Hepatocyte (in vitro differentiated cells): Measurements from ENCODE around the gene PLCD3. TPM values are rescaled to one million over a fixed set of nuclear protein-coding genes. Genes with fewer than 3 reads are reported as not detected.
A peak's percentile ranks its signal among the peaks of the same experiment; 100 is the strongest.

Experiments used
- DNase-seq: peaks from one replicate; pipeline ENCODE4 v3.0.0-alpha.2; 2016; ENCODE audit warnings: low spot score
- H2AFZ ChIP-seq: fragments of 200-600 bp; sonication (generic); 2 replicates; pipeline ENCODE4 v1.6.0; 2016; ENCODE audit warnings: antibody characterized with exemption, mild to moderate bottlenecking
- H3K27ac ChIP-seq: fragments of 200-600 bp; sonication (generic); 2 replicates; pipeline ENCODE4 v1.5.1; 2016; ENCODE audit warnings: mild to moderate bottlenecking
- H3K27me3 ChIP-seq: fragments of 200-600 bp; sonication (generic); 2 replicates; pipeline ENCODE4 v1.6.1; 2016
- H3K36me3 ChIP-seq: fragments of 200-600 bp; sonication (generic); replicated peaks from 2 replicates; pipeline ENCODE4 v1.5.1; 2016; ENCODE audit warnings: low read depth; ENCODE audit not compliant: insufficient read depth
- H3K4me1 ChIP-seq: fragments of 200-600 bp; sonication (generic); 2 replicates; pipeline ENCODE4 v1.5.1; 2016; ENCODE audit warnings: mild to moderate bottlenecking, moderate library complexity; ENCODE audit not compliant: insufficient read depth
- H3K4me2 ChIP-seq: fragments of 200-600 bp; sonication (generic); 2 replicates; pipeline ENCODE4 v1.6.0; 2016
- H3K4me3 ChIP-seq: fragments of 200-600 bp; sonication (generic); 2 replicates; pipeline ENCODE4 v1.5.1; 2016; ENCODE audit warnings: mild to moderate bottlenecking
- H3K79me2 ChIP-seq: fragments of 200-600 bp; sonication (generic); 2 replicates; pipeline ENCODE4 v1.6.0; 2017; ENCODE audit warnings: mild to moderate bottlenecking
- H3K9me2 ChIP-seq: fragments of 200-600 bp; sonication (generic); replicated peaks from 2 replicates; pipeline ENCODE4 v1.6.0; 2017; ENCODE audit warnings: mild to moderate bottlenecking; ENCODE audit not compliant: insufficient read depth
- H3K9me3 ChIP-seq: fragments of 200-600 bp; sonication (generic); 2 replicates; pipeline ENCODE4 v1.5.1; 2016; ENCODE audit warnings: low read depth, mild to moderate bottlenecking
- H4K20me1 ChIP-seq: fragments of 200-600 bp; sonication (generic); 2 replicates; pipeline ENCODE4 v1.6.0; 2016; ENCODE audit warnings: mild to moderate bottlenecking; ENCODE audit not compliant: insufficient read depth, poor library complexity, severe bottlenecking
- EZH2 ChIP-seq: fragments of 200-600 bp; sonication (generic); IDR thresholded peaks from 2 replicates; pipeline ENCODE4 v1.6.1; 2016; ENCODE audit warnings: antibody characterized with exemption, mild to moderate bottlenecking, borderline replicate concordance
- EZH2phosphoT487 ChIP-seq: fragments of 200-600 bp; sonication (generic); IDR thresholded peaks from one replicate; pipeline ENCODE4 v1.6.1; 2018; ENCODE audit warnings: antibody characterized with exemption, mild to moderate bottlenecking, low read depth, moderate library complexity; ENCODE audit not compliant: unreplicated experiment, severe bottlenecking
- WGBS: methylation state at CpG from one replicate; pipeline ENCODE4 v1.1.6; 2016; ENCODE audit warnings: low lambda C conversion rate; ENCODE audit errors: missing lambda C conversion rate; 5-methylcytosine and 5-hydroxymethylcytosine counted together
- polyA plus RNA-seq: library from polyadenylated mRNA; unstranded; fragments of >200 nt; fragmentation: Nextera tagmentation; extraction: Ambion mirVana; gene quantifications from 2 replicates; pipeline ENCODE4 v1.2.1, GENCODE V29; 2016
- total RNA-seq: library from RNA; depleted of rRNA; stranded (reverse); fragments of >200 nt; gene quantifications from 2 replicates; pipeline ENCODE4 v1.2.3, GENCODE V29; 2014
- TF ChIP-seq, protein P1 (sequence below): fragments of 200-600 bp; sonication (generic); IDR thresholded peaks from 2 replicates; pipeline ENCODE4 v1.5.1; 2016; ENCODE audit warnings: antibody characterized with exemption, mild to moderate bottlenecking; ENCODE audit not compliant: poor library complexity

PLCD3 gene
- total and polyA plus RNA-seq, 2 experiments from 2014 or later: 41.8 to 69.7 TPM

DNA sequence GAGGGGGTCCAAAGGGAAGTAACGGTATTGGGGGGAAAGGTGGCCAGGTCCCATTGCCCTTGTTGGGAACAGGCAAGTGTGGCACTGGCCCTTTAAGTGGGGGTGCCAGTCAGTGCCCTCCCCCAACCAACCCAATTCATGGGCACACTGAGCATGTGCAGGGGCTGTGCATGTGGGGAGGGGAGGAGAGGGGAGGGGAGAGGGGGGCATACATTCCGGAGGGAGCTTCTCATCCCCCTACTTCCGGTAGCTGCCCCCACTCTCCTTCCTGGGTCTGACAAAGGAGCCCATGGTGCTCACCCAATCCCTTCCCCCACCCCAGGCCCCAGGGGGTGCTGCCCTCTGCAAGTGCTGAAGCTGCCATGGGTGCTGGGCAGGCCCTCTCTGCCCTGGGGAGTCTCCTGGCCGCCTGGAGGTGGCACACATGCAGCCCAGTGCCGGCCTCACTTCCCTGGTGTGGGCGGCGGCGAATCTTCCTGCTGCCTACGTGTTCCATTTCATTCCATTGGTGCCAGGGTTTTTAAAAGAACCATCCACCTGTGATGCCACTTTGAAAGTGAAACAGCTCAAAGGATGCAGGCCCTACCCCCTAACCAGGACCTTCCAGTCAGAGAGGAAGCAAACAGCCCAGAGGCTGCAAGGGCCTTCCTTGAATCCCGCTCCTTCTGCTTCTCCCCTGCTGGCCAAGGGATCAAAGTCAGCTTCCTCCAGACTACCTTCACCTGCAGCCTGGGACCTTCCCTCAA, 40.4 kb upstream of the PLCD3 start:
- peaks cover 45% of the 10 kb centered on the region for H3K4me1 ChIP-seq

GRCh38 chr17:45172232-45172540, 39.9 kb upstream of the PLCD3 start:
- H3K9me2 ChIP-seq: no peaks in the 10 kb centered on the region
- no peaks in the 10 kb centered on the region for H3K9me3 ChIP-seq
- no peaks in the 10 kb centered on the region for H3K79me2 ChIP-seq
- DNase-seq: no peak
- no peaks in the 10 kb centered on the region for H3K36me3 ChIP-seq
- 75% methylated on average over 5 of the region's 5 CpGs for WGBS
- no peaks in the 10 kb centered on the region for H4K20me1 ChIP-seq
- peaks cover 45% of the 10 kb centered on the region for H3K4me1 ChIP-seq
- H3K4me3 ChIP-seq: no peak overlapping the region
- H3K27me3 ChIP-seq: no peaks in the 10 kb centered on the region
- peak overlapping the region; percentile 60 for H3K4me2 ChIP-seq
- no peak overlapping the region for H2AFZ ChIP-seq
- TF ChIP-seq EZH2: no peak
- TF ChIP-seq EZH2phosphoT487: no peak
- peak overlapping the region; percentile 98 for H3K27ac ChIP-seq

More for the DNA sequence above, 40.4 kb upstream of the PLCD3 start:
- no peak overlapping the region for H3K4me3 ChIP-seq
- H3K9me2 ChIP-seq: no peaks in the 10 kb centered on the region
- 71% methylated on average over 7 of the region's 10 CpGs for WGBS
- H2AFZ ChIP-seq: peak overlapping the region; percentile 35
- TF ChIP-seq EZH2phosphoT487 (no peak), EZH2 (no peak)
- TF ChIP-seq, protein P1, sequence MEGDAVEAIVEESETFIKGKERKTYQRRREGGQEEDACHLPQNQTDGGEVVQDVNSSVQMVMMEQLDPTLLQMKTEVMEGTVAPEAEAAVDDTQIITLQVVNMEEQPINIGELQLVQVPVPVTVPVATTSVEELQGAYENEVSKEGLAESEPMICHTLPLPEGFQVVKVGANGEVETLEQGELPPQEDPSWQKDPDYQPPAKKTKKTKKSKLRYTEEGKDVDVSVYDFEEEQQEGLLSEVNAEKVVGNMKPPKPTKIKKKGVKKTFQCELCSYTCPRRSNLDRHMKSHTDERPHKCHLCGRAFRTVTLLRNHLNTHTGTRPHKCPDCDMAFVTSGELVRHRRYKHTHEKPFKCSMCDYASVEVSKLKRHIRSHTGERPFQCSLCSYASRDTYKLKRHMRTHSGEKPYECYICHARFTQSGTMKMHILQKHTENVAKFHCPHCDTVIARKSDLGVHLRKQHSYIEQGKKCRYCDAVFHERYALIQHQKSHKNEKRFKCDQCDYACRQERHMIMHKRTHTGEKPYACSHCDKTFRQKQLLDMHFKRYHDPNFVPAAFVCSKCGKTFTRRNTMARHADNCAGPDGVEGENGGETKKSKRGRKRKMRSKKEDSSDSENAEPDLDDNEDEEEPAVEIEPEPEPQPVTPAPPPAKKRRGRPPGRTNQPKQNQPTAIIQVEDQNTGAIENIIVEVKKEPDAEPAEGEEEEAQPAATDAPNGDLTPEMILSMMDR: no peak
- no peaks in the 10 kb centered on the region for H3K27me3 ChIP-seq
- H3K27ac ChIP-seq: peak overlapping the region; percentile 98
- no peaks in the 10 kb centered on the region for H3K9me3 ChIP-seq
- H4K20me1 ChIP-seq: no peaks in the 10 kb centered on the region
- H3K79me2 ChIP-seq: no peaks in the 10 kb centered on the region
- peak overlapping the region; percentile 60 for H3K4me2 ChIP-seq
- peak; percentile 64 for DNase-seq
- H3K36me3 ChIP-seq: no peaks in the 10 kb centered on the region

GRCh38 chr17:45171338-45172231, 39.3 kb upstream of the PLCD3 start:
- TF ChIP-seq EZH2phosphoT487: no peak
- no peak for TF ChIP-seq EZH2
- TF ChIP-seq, protein P1: no peak
- Histone ChIP-seq H3K9me2 (no peaks in the 10 kb centered on the region), H3K36me3 (no peaks in the 10 kb centered on the region), H3K4me1 (peaks cover 44% of the 10 kb centered on the region), H3K4me3 (no peak overlapping the region), H3K27ac (peak overlapping the region; percentile 98), H4K20me1 (no peaks in the 10 kb centered on the region), H3K9me3 (no peaks in the 10 kb centered on the region), H3K4me2 (peak overlapping the region; percentile 65), H3K79me2 (no peaks in the 10 kb centered on the region), H2AFZ (peak overlapping the region; percentile 22), H3K27me3 (no peaks in the 10 kb centered on the region)
- 31% methylated on average over 18 of the region's 20 CpGs for WGBS
- DNase-seq: peak; percentile 85

GRCh38 chr17:45170931-45171337, 38.6 kb upstream of the PLCD3 start:
- peak; percentile 78 for DNase-seq
- WGBS: 43% methylated on average over 5 of the region's 5 CpGs

More at GRCh38 chr17:45170931-45171337, 38.6 kb upstream of the PLCD3 start:
- Histone ChIP-seq H3K4me1 (peaks cover 40% of the 10 kb centered on the region), H3K4me3 (no peak overlapping the region), H2AFZ (peak overlapping the region; percentile 22), H3K9me2 (no peaks in the 10 kb centered on the region), H3K36me3 (no peaks in the 10 kb centered on the region), H3K4me2 (peak overlapping the region; percentile 65), H4K20me1 (no peaks in the 10 kb centered on the region), H3K27ac (peak overlapping the region; percentile 98), H3K9me3 (no peaks in the 10 kb centered on the region), H3K79me2 (no peaks in the 10 kb centered on the region), H3K27me3 (no peaks in the 10 kb centered on the region)
- TF ChIP-seq EZH2: no peak
- TF ChIP-seq, protein P1: no peak
- TF ChIP-seq EZH2phosphoT487: no peak
